H9 (cell line): ENCODE measurements around the gene KRT28. TPM values are rescaled to one million over a fixed set of nuclear protein-coding genes. Genes with fewer than 3 reads are reported as not detected.

ENCODE experiments used
- DNase-seq: peaks from one replicate; pipeline ENCODE4 v3.0.0-alpha.2; 2017
- H2AFZ ChIP-seq: one replicate; pipeline ENCODE4 v1.6.1; 2013; ENCODE audit warnings: mild to moderate bottlenecking, low read length, control low read depth, moderate library complexity
- H2AK5ac ChIP-seq: 2 replicates; pipeline ENCODE4 v1.6.1; 2013; ENCODE audit warnings: low read length, control low read depth, mixed read lengths; ENCODE audit not compliant: insufficient read length
- H2BK120ac ChIP-seq: one replicate; pipeline ENCODE4 v1.6.1; 2013; ENCODE audit warnings: low read depth, mild to moderate bottlenecking, low read length, control low read depth, inconsistent platforms; ENCODE audit not compliant: poor library complexity, severe bottlenecking
- H2BK12ac ChIP-seq: 2 replicates; pipeline ENCODE4 v1.6.1; 2013; ENCODE audit warnings: low read length, control low read depth, mixed read lengths, low read depth; ENCODE audit not compliant: insufficient read length
- H2BK15ac ChIP-seq: 2 replicates; pipeline ENCODE4 v1.6.1; 2013; ENCODE audit warnings: low read depth, low read length, control low read depth
- H2BK20ac ChIP-seq: one replicate; pipeline ENCODE4 v1.6.1; 2013; ENCODE audit warnings: low read depth, mild to moderate bottlenecking, low read length, control low read depth, inconsistent platforms; ENCODE audit not compliant: poor library complexity, severe bottlenecking
- H2BK5ac ChIP-seq: 2 replicates; pipeline ENCODE4 v1.6.1; 2013; ENCODE audit warnings: low read length, control low read depth, mixed read lengths; ENCODE audit not compliant: insufficient read length
- H3K14ac ChIP-seq: 2 replicates; pipeline ENCODE4 v1.6.1; 2013; ENCODE audit warnings: low read length, control low read depth; ENCODE audit not compliant: insufficient read depth
- H3K18ac ChIP-seq: 2 replicates; pipeline ENCODE4 v1.6.1; 2013; ENCODE audit warnings: low read depth, mild to moderate bottlenecking, mixed read lengths, low read length, control low read depth; ENCODE audit not compliant: insufficient read length
- H3K23ac ChIP-seq: 2 replicates; pipeline ENCODE4 v1.6.1; 2013; ENCODE audit warnings: low read length, control low read depth, mixed read lengths, low read depth; ENCODE audit not compliant: insufficient read length
- H3K23me2 ChIP-seq: 2 replicates; pipeline ENCODE4 v1.6.1; 2013; ENCODE audit warnings: low read depth, mild to moderate bottlenecking, mixed read lengths, low read length, control low read depth; ENCODE audit not compliant: insufficient read length, poor library complexity, severe bottlenecking
- H3K27ac ChIP-seq: 2 replicates; pipeline ENCODE4 v1.5.1; 2013; ENCODE audit warnings: low read length, control low read depth, mixed read lengths, low read depth; ENCODE audit not compliant: insufficient read length
- H3K27me3 ChIP-seq: 2 replicates; pipeline ENCODE4 v1.6.1; 2013; ENCODE audit warnings: low read length, control low read depth, inconsistent platforms; ENCODE audit not compliant: insufficient read depth
- H3K4ac ChIP-seq: 2 replicates; pipeline ENCODE4 v1.6.1; 2013; ENCODE audit warnings: low read depth, mild to moderate bottlenecking, control low read depth, inconsistent platforms, low read length, moderate library complexity
- H3K4me1 ChIP-seq: 2 replicates; pipeline ENCODE4 v1.6.1; 2013; ENCODE audit warnings: low read length, control low read depth, inconsistent platforms; ENCODE audit not compliant: insufficient read depth
- H3K4me2 ChIP-seq: 2 replicates; pipeline ENCODE4 v1.6.1; 2013; ENCODE audit warnings: low read length, control low read depth, mixed read lengths; ENCODE audit not compliant: insufficient read length, insufficient read depth
- H3K56ac ChIP-seq: 2 replicates; pipeline ENCODE4 v1.6.1; 2013; ENCODE audit warnings: low read depth, mild to moderate bottlenecking, mixed read lengths, low read length, control low read depth; ENCODE audit not compliant: insufficient read length
- H3K79me1 ChIP-seq: 2 replicates; pipeline ENCODE4 v1.6.1; 2013; ENCODE audit warnings: low read depth, mild to moderate bottlenecking, moderate library complexity, low read length, control low read depth, inconsistent platforms; ENCODE audit not compliant: insufficient read depth, poor library complexity, severe bottlenecking
- H3K79me2 ChIP-seq: 2 replicates; pipeline ENCODE4 v1.6.1; 2013; ENCODE audit warnings: low read length, control low read depth, inconsistent platforms; ENCODE audit not compliant: insufficient read depth
- H3K9ac ChIP-seq: 2 replicates; pipeline ENCODE4 v1.6.1; 2013; ENCODE audit warnings: low read length, control low read depth, mixed read lengths; ENCODE audit not compliant: insufficient read length; ENCODE audit errors: extremely low read depth
- H3K9me3 ChIP-seq: one replicate; pipeline ENCODE4 v1.6.1; 2013; ENCODE audit warnings: low read depth, low read length, inconsistent platforms; ENCODE audit not compliant: control insufficient read depth
- H3T11ph ChIP-seq: one replicate; pipeline ENCODE4 v1.6.1; 2013; ENCODE audit warnings: mild to moderate bottlenecking, low read length, control low read depth, inconsistent platforms
- H4K20me1 ChIP-seq: one replicate; pipeline ENCODE4 v1.6.1; 2013; ENCODE audit not compliant: control insufficient read depth, insufficient read length, insufficient read depth
- H4K5ac ChIP-seq: 2 replicates; pipeline ENCODE4 v1.6.1; 2013; ENCODE audit warnings: low read depth, mild to moderate bottlenecking, mixed read lengths, low read length, control low read depth; ENCODE audit not compliant: insufficient read length
- H4K8ac ChIP-seq: replicated peaks from 2 replicates; pipeline ENCODE4 v1.6.1; 2013; ENCODE audit warnings: low read length, control low read depth, mixed read lengths, low read depth; ENCODE audit not compliant: insufficient read length
- H4K91ac ChIP-seq: 2 replicates; pipeline ENCODE4 v1.6.1; 2013; ENCODE audit warnings: low read depth, mild to moderate bottlenecking, moderate library complexity, mixed read lengths, low read length, control low read depth; ENCODE audit not compliant: insufficient read length
- H3K27ac Mint-ChIP-seq, 3 experiments: 2 replicates in 2 of 3; 3 replicates in 1 of 3; pipeline ENCODE4 v1.8.0; 2020 to 2021; ENCODE audit warnings: mixed read lengths in 3 of 3, mild to moderate bottlenecking in 1 of 3, moderate library complexity in 1 of 3
- H3K27me3 Mint-ChIP-seq: 2 replicates; pipeline ENCODE4 v1.8.0; 2021; ENCODE audit warnings: low read depth, mild to moderate bottlenecking, moderate library complexity, mixed read lengths
- H3K36me3 Mint-ChIP-seq, 3 experiments: 2 replicates in 2 of 3; 3 replicates in 1 of 3; pipeline ENCODE4 v1.8.0; 2020 to 2021; ENCODE audit warnings: low read depth in 3 of 3, mixed read lengths in 3 of 3; ENCODE audit not compliant: insufficient read depth in 1 of 3
- H3K4me1 Mint-ChIP-seq, 2 experiments: 2 replicates each; pipeline ENCODE4 v1.8.0; 2020; ENCODE audit warnings: mixed read lengths in 2 of 2
- H3K4me3 Mint-ChIP-seq, 2 experiments: 2 replicates in 1 of 2; 3 replicates in 1 of 2; pipeline ENCODE4 v1.8.0; 2020 to 2021; ENCODE audit warnings: mild to moderate bottlenecking in 2 of 2, mixed read lengths in 2 of 2, moderate library complexity in 1 of 2
- H3K9me3 Mint-ChIP-seq, 2 experiments: 2 replicates in 1 of 2; 3 replicates in 1 of 2; pipeline ENCODE4 v1.8.0; 2020; ENCODE audit warnings: mild to moderate bottlenecking in 2 of 2, mixed read lengths in 2 of 2, moderate library complexity in 1 of 2
- WGBS: extraction: QIAGEN DNeasy Blood & Tissue Kit; methylation state at CpG from one replicate; pipeline ENCODE4 v1.1.7; 2013; ENCODE audit warnings: missing lambda C conversion rate, low lambda C conversion rate, mixed read lengths; ENCODE audit not compliant: insufficient read length; ENCODE audit errors: extremely low coverage; 5-methylcytosine and 5-hydroxymethylcytosine counted together
- total RNA-seq: library from RNA; stranded (reverse); gene quantifications from 2 replicates; pipeline ENCODE4 v1.2.1, GENCODE V29; 2021
- TF ChIP-seq, protein P1 (sequence below): fragments of 200-600 bp; sonication (generic); conservative IDR thresholded peaks from 3 replicates; pipeline ENCODE4 v1.8.0; 2021; ENCODE audit warnings: antibody characterized with exemption, mild to moderate bottlenecking

Gene KRT28
- total RNA-seq, 1 experiment from 2014 or later, result not detected

DNA sequence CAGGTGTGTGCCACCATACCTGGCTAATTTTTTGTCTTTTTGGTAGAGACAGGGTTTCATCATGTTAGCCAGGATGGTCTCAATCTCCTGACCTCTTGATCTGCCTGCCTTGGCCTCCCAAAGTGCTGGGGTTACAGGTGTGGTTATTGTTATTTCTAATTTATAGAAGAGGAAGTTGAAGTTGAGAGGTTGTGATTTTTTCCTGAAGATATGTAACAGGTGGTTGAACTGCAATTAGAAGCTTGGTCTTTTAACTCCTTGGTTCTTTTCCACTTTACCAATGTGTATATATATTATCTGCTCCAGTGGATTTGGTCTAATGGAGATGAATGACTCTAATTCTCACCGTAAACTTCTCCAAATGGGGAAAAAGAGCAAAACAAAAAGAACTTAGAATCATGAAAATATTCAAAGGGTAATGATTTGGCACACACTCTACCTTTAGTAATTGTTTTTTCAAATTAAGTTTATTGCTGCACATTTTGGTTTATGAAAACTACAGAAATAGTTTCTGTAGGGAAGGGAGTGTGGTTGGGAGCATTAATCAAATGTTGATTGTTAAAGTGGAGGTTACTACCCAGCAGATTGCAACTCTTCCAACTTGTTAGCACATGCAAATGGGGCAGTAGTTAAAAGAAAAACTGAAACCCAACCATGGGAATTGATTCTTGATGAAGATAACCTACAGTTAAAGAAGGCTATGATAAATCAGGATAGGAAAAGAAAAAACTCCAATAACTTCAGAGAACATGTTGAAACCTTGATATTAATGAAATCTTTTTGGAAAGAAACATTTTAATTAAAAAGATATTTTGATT lies 24.5 kb upstream of the KRT28 start:
- Histone ChIP-seq H3K27ac (no peak overlapping the region), H2AK5ac (no peak overlapping the region), H3K9me3 (no peaks in the 10 kb centered on the region), H3K9ac (no peak overlapping the region), H2BK5ac (no peak overlapping the region), H3K14ac (no peak overlapping the region), H3T11ph (no peak overlapping the region), H4K91ac (no peak overlapping the region), H2BK120ac (no peak overlapping the region), H4K5ac (no peak overlapping the region), H3K23me2 (no peaks in the 10 kb centered on the region), H3K79me1 (no peaks in the 10 kb centered on the region), H3K4me2 (no peak overlapping the region), H3K56ac (no peak overlapping the region), H2AFZ (no peak overlapping the region), H3K23ac (no peak overlapping the region), H3K27me3 (no peaks in the 10 kb centered on the region; the same call in 1 of the 2 replicates), H4K8ac (no peak overlapping the region), H3K4me1 (no peaks in the 10 kb centered on the region), H2BK20ac (no peak overlapping the region), H3K18ac (no peak overlapping the region), H3K4ac (no peak overlapping the region), H4K20me1 (no peaks in the 10 kb centered on the region), H2BK15ac (no peak overlapping the region), H2BK12ac (no peak overlapping the region), H3K79me2 (no peaks in the 10 kb centered on the region)
- WGBS, result no CpG with 5 or more reads among the region's 1 CpG
- TF ChIP-seq, protein P1, sequence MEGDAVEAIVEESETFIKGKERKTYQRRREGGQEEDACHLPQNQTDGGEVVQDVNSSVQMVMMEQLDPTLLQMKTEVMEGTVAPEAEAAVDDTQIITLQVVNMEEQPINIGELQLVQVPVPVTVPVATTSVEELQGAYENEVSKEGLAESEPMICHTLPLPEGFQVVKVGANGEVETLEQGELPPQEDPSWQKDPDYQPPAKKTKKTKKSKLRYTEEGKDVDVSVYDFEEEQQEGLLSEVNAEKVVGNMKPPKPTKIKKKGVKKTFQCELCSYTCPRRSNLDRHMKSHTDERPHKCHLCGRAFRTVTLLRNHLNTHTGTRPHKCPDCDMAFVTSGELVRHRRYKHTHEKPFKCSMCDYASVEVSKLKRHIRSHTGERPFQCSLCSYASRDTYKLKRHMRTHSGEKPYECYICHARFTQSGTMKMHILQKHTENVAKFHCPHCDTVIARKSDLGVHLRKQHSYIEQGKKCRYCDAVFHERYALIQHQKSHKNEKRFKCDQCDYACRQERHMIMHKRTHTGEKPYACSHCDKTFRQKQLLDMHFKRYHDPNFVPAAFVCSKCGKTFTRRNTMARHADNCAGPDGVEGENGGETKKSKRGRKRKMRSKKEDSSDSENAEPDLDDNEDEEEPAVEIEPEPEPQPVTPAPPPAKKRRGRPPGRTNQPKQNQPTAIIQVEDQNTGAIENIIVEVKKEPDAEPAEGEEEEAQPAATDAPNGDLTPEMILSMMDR, result no peak
- Mint-ChIP-seq H3K27ac (no peak overlapping the region), H3K4me3 (no peak overlapping the region), H3K36me3 (0 out of 7 replicates have a peak, but pooled peaks cover 0 to 5% (median 0%) of the 10 kb centered on the region in 3 experiments), H3K9me3 (no peaks in the 10 kb centered on the region), H3K27me3 (peaks cover 97% of the 10 kb centered on the region), H3K4me1 (peaks cover 0 to 12% of the 10 kb centered on the region in 2 experiments; a peak in 2 of 4 replicates)
- DNase-seq, result no peak
